Neural cell (in vitro differentiated cells): ENCODE measurements around the gene MAP1LC3B. TPM values are rescaled to one million over a fixed set of nuclear protein-coding genes. Genes with fewer than 3 reads are reported as not detected.
A peak's percentile ranks its signal among the peaks of the same experiment; 100 is the strongest.

Experiments used
- H2AFZ ChIP-seq: fragments of 200-600, 300-800 bp; sonication (generic), shearing (Covaris generic); 2 replicates; pipeline ENCODE4 v1.6.0; 2014; ENCODE audit warnings: low read depth, mild to moderate bottlenecking, antibody characterized with exemption, low read length, moderate library complexity
- H3F3A ChIP-seq: fragments of 200-600 bp; shearing (Covaris generic); 2 replicates; pipeline ENCODE4 v1.6.1; 2016; ENCODE audit warnings: mild to moderate bottlenecking, moderate library complexity, mixed read lengths, antibody characterized with exemption, low read length; ENCODE audit not compliant: insufficient read depth, poor library complexity, severe bottlenecking
- H3K27ac ChIP-seq: fragments of 200-600, 300-800 bp; sonication (generic), shearing (Covaris generic); 2 replicates; pipeline ENCODE4 v1.5.1; 2014; ENCODE audit warnings: mild to moderate bottlenecking, low read length, moderate library complexity
- H3K27me3 ChIP-seq: fragments of 300-800, 200-600 bp; sonication (generic), shearing (Covaris generic); 2 replicates; pipeline ENCODE4 v1.6.0; 2014; ENCODE audit warnings: mild to moderate bottlenecking, low read depth, low read length, moderate library complexity; ENCODE audit not compliant: insufficient read depth
- H3K36me3 ChIP-seq: fragments of 300-800, 200-600 bp; sonication (generic), shearing (Covaris generic); 2 replicates; pipeline ENCODE4 v1.5.1; 2014; ENCODE audit warnings: mild to moderate bottlenecking, antibody characterized with exemption, low read length, moderate library complexity; ENCODE audit not compliant: insufficient read depth
- H3K4me2 ChIP-seq: fragments of 300-800, 200-600 bp; sonication (generic), shearing (Covaris generic); 2 replicates; pipeline ENCODE4 v1.6.0; 2014; ENCODE audit warnings: mild to moderate bottlenecking, low read length
- H3K4me3 ChIP-seq: fragments of 300-800, 200-600 bp; sonication (generic), shearing (Covaris generic); 2 replicates; pipeline ENCODE4 v1.5.1; 2014; ENCODE audit warnings: mild to moderate bottlenecking, low read length, moderate library complexity
- H3K79me2 ChIP-seq: fragments of 200-600 bp; shearing (Covaris generic); replicated peaks from 2 replicates; pipeline ENCODE4 v1.6.0; 2014; ENCODE audit warnings: mild to moderate bottlenecking, low read length, moderate library complexity; ENCODE audit not compliant: insufficient read depth
- H3K9ac ChIP-seq: fragments of 300-800, 200-600 bp; sonication (generic), shearing (Covaris generic); 2 replicates; pipeline ENCODE4 v1.6.1; 2016; ENCODE audit warnings: mild to moderate bottlenecking, low read length, mixed read lengths
- H3K9me2 ChIP-seq: fragments of 200-600 bp; shearing (Covaris generic); 2 replicates; pipeline ENCODE4 v1.6.1; 2016; ENCODE audit warnings: mild to moderate bottlenecking, low read length, mixed read lengths; ENCODE audit not compliant: insufficient read depth
- H3K9me3 ChIP-seq: fragments of 200-600, 300-800 bp; sonication (generic), shearing (Covaris generic); 2 replicates; pipeline ENCODE4 v1.6.1; 2016; ENCODE audit warnings: mild to moderate bottlenecking, mixed run types, low read length, moderate library complexity, mixed read lengths
- H4K20me1 ChIP-seq: fragments of 200-600 bp; shearing (Covaris generic); 2 replicates; pipeline ENCODE4 v1.6.1; 2016; ENCODE audit warnings: mild to moderate bottlenecking, mixed run types; ENCODE audit not compliant: insufficient read depth
- EP300 ChIP-seq: fragments of 450-650 bp; conservative IDR thresholded peaks from 2 replicates; pipeline ENCODE4 v1.6.1; 2014; ENCODE audit warnings: antibody characterized with exemption, mild to moderate bottlenecking, moderate library complexity; ENCODE audit not compliant: poor library complexity, severe bottlenecking
- EZH2 ChIP-seq: fragments of 200-600, 300-800 bp; shearing (Covaris generic), sonication (generic); IDR thresholded peaks from 2 replicates; pipeline ENCODE4 v1.6.1; 2014; ENCODE audit warnings: antibody characterized with exemption, low read length, borderline replicate concordance, mild to moderate bottlenecking; ENCODE audit not compliant: insufficient read depth, poor library complexity, severe bottlenecking
- MXI1 ChIP-seq: fragments of 450-650 bp; conservative IDR thresholded peaks from 2 replicates; pipeline ENCODE4 v1.6.1; 2014; ENCODE audit warnings: antibody characterized with exemption, mild to moderate bottlenecking; ENCODE audit not compliant: poor library complexity, severe bottlenecking
- POLR2AphosphoS5 ChIP-seq: IDR thresholded peaks from 2 replicates; pipeline ENCODE4 v1.6.1; 2012
- RAD21 ChIP-seq: fragments of 450-650 bp; conservative IDR thresholded peaks from 2 replicates; pipeline ENCODE4 v1.6.1; 2014; ENCODE audit warnings: antibody characterized with exemption, mild to moderate bottlenecking, moderate library complexity
- REST ChIP-seq: IDR thresholded peaks from 2 replicates; pipeline ENCODE4 v1.6.1; 2012; ENCODE audit warnings: borderline replicate concordance
- SMC3 ChIP-seq: fragments of 450-650 bp; conservative IDR thresholded peaks from 2 replicates; pipeline ENCODE4 v1.6.1; 2014; ENCODE audit warnings: antibody characterized with exemption, mild to moderate bottlenecking, moderate library complexity; ENCODE audit not compliant: poor library complexity
- TAF1 ChIP-seq: IDR thresholded peaks from 2 replicates; pipeline ENCODE4 v1.6.1; 2012; ENCODE audit warnings: low read depth
- polyA minus RNA-seq: library from RNA; depleted of rRNA, polyadenylated mRNA; stranded (reverse); fragments of >200 nt; gene quantifications from 2 replicates; pipeline ENCODE4 v1.2.3, GENCODE V29; 2014
- polyA plus RNA-seq: library from polyadenylated mRNA; depleted of rRNA; stranded (reverse); fragments of >200 nt; gene quantifications from 2 replicates; pipeline ENCODE4 v1.2.3, GENCODE V29; 2014
- TF ChIP-seq, protein P1 (sequence below): fragments of 450-650 bp; IDR thresholded peaks from 2 replicates; pipeline ENCODE4 v1.5.1; 2014; ENCODE audit warnings: antibody characterized with exemption, mild to moderate bottlenecking, moderate library complexity; ENCODE audit not compliant: poor library complexity, severe bottlenecking

Gene MAP1LC3B
- polyA plus RNA-seq (73.1 and 79.7 TPM in 2 replicates), polyA minus RNA-seq (59.9 and 73.6 TPM in 2 replicates)

DNA sequence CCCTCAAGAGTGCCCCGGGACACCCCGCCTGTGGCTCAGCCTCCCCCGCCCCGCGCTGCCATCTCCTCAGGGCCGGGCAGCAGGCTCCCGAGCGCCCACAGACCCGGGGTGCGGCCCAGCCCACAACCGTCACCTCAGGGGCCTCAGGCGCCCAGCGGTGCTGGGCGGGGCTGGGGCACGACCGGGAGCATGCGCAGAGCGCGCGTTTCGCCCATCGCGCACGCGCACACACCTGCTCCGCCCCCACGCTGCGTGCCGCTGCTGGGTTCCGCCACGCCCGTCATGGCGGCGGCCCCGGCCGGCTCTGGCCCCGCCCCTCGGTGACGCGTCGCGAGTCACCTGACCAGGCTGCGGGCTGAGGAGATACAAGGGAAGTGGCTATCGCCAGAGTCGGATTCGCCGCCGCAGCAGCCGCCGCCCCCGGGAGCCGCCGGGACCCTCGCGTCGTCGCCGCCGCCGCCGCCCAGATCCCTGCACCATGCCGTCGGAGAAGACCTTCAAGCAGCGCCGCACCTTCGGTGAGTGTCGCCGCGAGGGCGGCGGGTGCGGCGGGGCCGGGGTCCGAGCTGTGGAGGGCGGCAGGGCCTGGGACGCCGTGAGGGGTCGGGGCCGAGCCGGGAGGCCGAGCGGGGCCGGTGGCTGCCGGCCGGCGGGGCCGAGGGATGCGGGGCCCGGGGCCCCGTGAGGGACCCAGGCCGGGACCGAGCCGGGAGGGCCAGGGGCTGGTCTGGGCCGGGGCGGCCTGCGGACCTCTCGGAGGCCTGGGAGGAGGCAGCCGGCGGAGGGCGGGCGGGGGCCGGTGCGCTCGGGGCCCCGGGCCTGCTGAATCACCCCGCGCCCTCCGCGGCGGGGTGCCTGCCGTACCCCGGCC, at the start of gene MAP1LC3B:
Gene MAP1LC3B (plus strand): TSS at position 387 of the 871 bp plus-strand sequence. CDS start 92 bp downstream, at position 479.
- Histone ChIP-seq H3K27ac (peak within 1 kb of the TSS; percentile 81), H3K27me3 (no peaks in the 10 kb centered on the region), H3K4me2 (peak within 1 kb of the TSS; percentile 76), H3K4me3 (peak within 1 kb of the TSS; percentile 93), H3K36me3 (no peaks in the 10 kb centered on the region), H3K9ac (peak within 1 kb of the TSS; percentile 87), H2AFZ (peak within 1 kb of the TSS; percentile 25), H3K9me2 (no peaks in the 10 kb centered on the region), H3K9me3 (no peaks in the 10 kb centered on the region), H3K79me2 (peaks cover 34% of the 10 kb centered on the region), H3F3A (peaks cover 3% of the 10 kb centered on the region), H4K20me1 (peaks cover 5% of the 10 kb centered on the region)
- TF ChIP-seq EZH2 (no peak), RAD21 (no peak), MXI1 (peak; percentile 77), POLR2AphosphoS5 (peak; percentile 98), REST (peak; percentile 86), TAF1 (peak; percentile 97)
- TF ChIP-seq, protein P1, sequence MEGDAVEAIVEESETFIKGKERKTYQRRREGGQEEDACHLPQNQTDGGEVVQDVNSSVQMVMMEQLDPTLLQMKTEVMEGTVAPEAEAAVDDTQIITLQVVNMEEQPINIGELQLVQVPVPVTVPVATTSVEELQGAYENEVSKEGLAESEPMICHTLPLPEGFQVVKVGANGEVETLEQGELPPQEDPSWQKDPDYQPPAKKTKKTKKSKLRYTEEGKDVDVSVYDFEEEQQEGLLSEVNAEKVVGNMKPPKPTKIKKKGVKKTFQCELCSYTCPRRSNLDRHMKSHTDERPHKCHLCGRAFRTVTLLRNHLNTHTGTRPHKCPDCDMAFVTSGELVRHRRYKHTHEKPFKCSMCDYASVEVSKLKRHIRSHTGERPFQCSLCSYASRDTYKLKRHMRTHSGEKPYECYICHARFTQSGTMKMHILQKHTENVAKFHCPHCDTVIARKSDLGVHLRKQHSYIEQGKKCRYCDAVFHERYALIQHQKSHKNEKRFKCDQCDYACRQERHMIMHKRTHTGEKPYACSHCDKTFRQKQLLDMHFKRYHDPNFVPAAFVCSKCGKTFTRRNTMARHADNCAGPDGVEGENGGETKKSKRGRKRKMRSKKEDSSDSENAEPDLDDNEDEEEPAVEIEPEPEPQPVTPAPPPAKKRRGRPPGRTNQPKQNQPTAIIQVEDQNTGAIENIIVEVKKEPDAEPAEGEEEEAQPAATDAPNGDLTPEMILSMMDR, result no peak

- H3K27me3 ChIP-seq, result no peaks in the 10 kb centered on the region
- no peak overlapping the region for H3K9ac ChIP-seq
- H3K4me2 ChIP-seq, result no peak overlapping the region
- no peaks in the 10 kb centered on the region for H3F3A ChIP-seq
- no peak for TF ChIP-seq RAD21
- TF ChIP-seq EZH2, result no peak
- TF ChIP-seq POLR2AphosphoS5, result no peak
- TF ChIP-seq REST, result no peak
- no peak for TF ChIP-seq TAF1
- TF ChIP-seq, protein P1, result no peak
- no peak for TF ChIP-seq SMC3
- no peak for TF ChIP-seq EP300
- TF ChIP-seq MXI1, result no peak
- H3K9me2 ChIP-seq, result no peaks in the 10 kb centered on the region
- H3K79me2 ChIP-seq, result no peaks in the 10 kb centered on the region
- no peaks in the 10 kb centered on the region for H3K36me3 ChIP-seq
- H2AFZ ChIP-seq, result no peak overlapping the region
- no peaks in the 10 kb centered on the region for H4K20me1 ChIP-seq
- H3K4me3 ChIP-seq, result no peak overlapping the region
- H3K27ac ChIP-seq, result no peak overlapping the region
- no peaks in the 10 kb centered on the region for H3K9me3 ChIP-seq
Measured at GRCh38 chr16:87342504-87342903, 49.6 kb upstream of the MAP1LC3B start.
